ENCODE measurements around the gene KCTD5. TPM values are rescaled to one million over a fixed set of nuclear protein-coding genes. Genes with fewer than 3 reads are reported as not detected.

Gene KCTD5
- polyA plus RNA-seq, 4 donors, result 19.0 to 41.2 (median 29.9) TPM

DNA sequence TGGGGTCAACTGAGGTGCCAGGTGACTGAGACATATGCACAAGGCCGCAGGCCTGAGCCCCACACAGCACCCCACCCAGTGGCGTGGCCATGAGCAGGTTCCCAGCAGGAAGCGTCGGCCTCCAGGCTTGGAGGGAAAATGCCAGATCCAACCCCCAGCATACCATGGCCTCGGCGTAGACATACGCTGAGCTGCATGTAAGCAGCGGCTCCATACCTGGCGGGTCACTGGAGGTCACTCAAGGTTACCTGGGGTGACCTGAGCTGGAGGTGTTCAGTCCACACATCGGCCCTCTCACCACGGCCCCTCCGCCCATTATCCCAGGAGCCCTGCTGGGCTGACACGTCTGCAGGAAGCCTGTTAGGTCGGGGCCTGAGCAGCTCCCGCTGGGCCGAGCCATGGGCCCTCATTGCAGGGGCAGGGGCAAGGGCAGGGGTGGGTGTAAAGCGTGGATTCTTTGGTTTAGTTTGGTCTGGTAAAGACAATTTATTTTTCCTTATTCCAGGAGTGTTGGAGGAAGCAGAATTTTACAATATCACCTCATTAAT is 15.2 kb downstream of the KCTD5 start:
- no peak overlapping the region for H3K4me3 ChIP-seq (ENCODE audit: low read depth in 1 of 3, low read length in 3 of 3)
- 95 to 98% (median 96%) methylated on average over 17 of the region's 17 CpGs for WGBS, 3 donors
- no peak for FAIRE-seq

DNA sequence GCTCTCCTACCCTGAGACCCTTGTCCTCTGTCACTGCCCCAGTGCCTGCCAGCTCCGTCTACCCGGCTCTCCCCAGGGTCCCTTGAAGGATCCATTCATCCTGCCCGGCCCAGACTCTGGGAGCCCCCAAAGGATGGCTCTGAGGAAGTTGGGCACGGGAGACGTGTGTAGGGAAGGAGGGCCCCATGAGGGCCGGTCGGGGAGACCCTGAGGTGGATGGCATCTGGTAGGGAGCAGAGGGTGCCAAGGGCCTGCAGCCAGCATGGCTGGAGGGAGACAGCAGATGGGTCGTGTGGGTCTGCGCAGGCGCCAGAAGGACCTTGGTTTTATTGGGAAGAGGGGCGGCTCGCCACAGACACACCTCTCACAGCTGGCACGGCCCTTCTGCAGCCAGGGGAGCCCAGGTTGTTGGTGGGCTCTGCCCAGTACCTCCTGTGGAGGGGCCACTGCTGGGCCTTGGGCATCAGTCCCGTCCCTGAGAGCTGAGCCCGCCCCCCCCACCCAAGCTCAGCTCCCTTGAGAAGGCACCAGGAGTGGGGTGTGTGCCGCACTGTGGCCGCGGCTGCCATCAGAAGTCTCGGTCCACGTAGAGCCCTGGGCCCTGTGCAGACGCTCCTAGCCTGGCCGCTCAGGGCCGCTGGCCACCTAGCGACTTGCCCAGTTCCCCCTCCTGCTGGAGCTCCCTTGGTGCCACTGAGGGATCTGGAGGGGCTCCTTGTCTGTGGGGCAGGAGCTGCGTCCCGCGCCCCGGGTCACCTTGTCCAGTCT is 16.0 kb downstream of the KCTD5 start:
- no peaks in the 10 kb centered on the region for H3K9me3 ChIP-seq (ENCODE audit: control insufficient read depth in 2 of 2, insufficient read depth in 1 of 2, low read depth in 1 of 2, low read length in 1 of 2)
- FAIRE-seq (no peak), DNase-seq (no peak)
- 92 to 95% (median 94%) methylated on average over 21 to 28 of the region's 28 CpGs for WGBS, 3 donors
- no peak overlapping the region for H3K27ac ChIP-seq (ENCODE audit: low read depth in 1 of 3, low read length in 2 of 3)
- no peak overlapping the region for H3K4me3 ChIP-seq (ENCODE audit: low read depth in 1 of 3, low read length in 3 of 3)
- peaks cover 15 to 70% (median 23%) of the 10 kb centered on the region in 3 donors for H3K36me3 ChIP-seq (ENCODE audit: control insufficient read depth in 3 of 3, insufficient read depth in 2 of 3, low read depth in 1 of 3, low read length in 3 of 3)
- H3K27me3 ChIP-seq (ENCODE audit: control insufficient read depth in 3 of 3, insufficient read depth in 3 of 3, low read length in 3 of 3), result no peaks in the 10 kb centered on the region
- H3K4me1 ChIP-seq (ENCODE audit: control insufficient read depth in 3 of 3, insufficient read depth in 2 of 3, low read depth in 1 of 3, low read length in 2 of 3), result no peaks in the 10 kb centered on the region

More for the DNA sequence above, 15.2 kb downstream of the KCTD5 start:
- Histone ChIP-seq H3K36me3 (ENCODE audit: control insufficient read depth in 3 of 3, insufficient read depth in 2 of 3, low read depth in 1 of 3, low read length in 3 of 3) (peaks cover 13 to 69% (median 19%) of the 10 kb centered on the region in 3 donors), H3K4me1 (ENCODE audit: control insufficient read depth in 3 of 3, insufficient read depth in 2 of 3, low read depth in 1 of 3, low read length in 2 of 3) (no peaks in the 10 kb centered on the region), H3K9me3 (ENCODE audit: control insufficient read depth in 2 of 2, insufficient read depth in 1 of 2, low read depth in 1 of 2, low read length in 1 of 2) (no peaks in the 10 kb centered on the region), H3K27me3 (ENCODE audit: control insufficient read depth in 3 of 3, insufficient read depth in 3 of 3, low read length in 3 of 3) (no peaks in the 10 kb centered on the region), H3K27ac (ENCODE audit: low read depth in 1 of 3, low read length in 2 of 3) (no peak overlapping the region)
- no peak for DNase-seq

DNA sequence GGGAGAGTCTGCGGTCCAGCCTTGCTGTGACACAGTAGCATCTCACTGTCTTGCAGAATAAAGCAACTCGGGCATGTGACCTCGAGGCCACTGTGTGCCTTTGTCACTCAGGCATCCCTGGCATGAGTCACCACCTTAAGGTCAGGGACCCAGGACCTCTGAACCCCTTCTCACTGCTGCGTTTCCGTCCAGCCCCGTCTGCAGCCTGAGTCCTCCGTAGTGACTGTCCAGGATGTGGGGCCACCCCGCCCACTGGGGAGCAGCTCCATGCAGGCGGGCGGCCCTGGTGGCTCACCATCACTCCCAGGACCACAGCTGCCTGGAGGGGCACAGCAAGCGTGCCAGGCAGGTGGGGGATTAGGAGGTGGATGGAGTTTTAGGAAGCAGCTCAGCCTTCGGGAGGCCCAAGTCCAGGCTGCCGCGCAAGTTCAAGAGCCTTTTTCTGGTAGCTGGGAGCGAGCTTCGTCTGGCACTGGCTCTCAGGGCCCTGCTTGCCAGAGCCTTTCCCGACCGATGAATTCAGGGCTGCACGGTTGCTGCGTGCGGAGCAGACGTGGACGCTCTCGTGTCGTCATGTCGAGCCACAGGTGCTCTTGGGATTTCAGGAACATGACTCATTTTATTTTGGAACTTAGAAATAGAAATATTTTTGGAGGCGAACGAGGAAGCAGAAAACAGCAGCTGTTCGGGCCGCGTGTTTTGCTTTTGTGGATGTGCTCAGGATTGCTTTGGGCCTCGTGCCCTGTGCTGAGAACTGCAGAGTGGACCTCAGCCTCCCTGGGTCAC is 16.8 kb downstream of the KCTD5 start:
- DNase-seq (no peak), FAIRE-seq (no peak)
- WGBS, 3 donors, result 89 to 92% (median 90%) methylated on average over 32 of the region's 32 CpGs
- Histone ChIP-seq H3K9me3 (ENCODE audit: control insufficient read depth in 2 of 2, insufficient read depth in 1 of 2, low read depth in 1 of 2, low read length in 1 of 2) (no peaks in the 10 kb centered on the region), H3K4me1 (ENCODE audit: control insufficient read depth in 3 of 3, insufficient read depth in 2 of 3, low read depth in 1 of 3, low read length in 2 of 3) (no peaks in the 10 kb centered on the region), H3K36me3 (ENCODE audit: control insufficient read depth in 3 of 3, insufficient read depth in 2 of 3, low read depth in 1 of 3, low read length in 3 of 3) (peaks cover 15 to 76% (median 26%) of the 10 kb centered on the region in 3 donors), H3K4me3 (ENCODE audit: low read depth in 1 of 3, low read length in 3 of 3) (no peak overlapping the region), H3K27ac (ENCODE audit: low read depth in 1 of 3, low read length in 2 of 3) (no peak overlapping the region), H3K27me3 (ENCODE audit: control insufficient read depth in 3 of 3, insufficient read depth in 3 of 3, low read length in 3 of 3) (no peaks in the 10 kb centered on the region)

DNA sequence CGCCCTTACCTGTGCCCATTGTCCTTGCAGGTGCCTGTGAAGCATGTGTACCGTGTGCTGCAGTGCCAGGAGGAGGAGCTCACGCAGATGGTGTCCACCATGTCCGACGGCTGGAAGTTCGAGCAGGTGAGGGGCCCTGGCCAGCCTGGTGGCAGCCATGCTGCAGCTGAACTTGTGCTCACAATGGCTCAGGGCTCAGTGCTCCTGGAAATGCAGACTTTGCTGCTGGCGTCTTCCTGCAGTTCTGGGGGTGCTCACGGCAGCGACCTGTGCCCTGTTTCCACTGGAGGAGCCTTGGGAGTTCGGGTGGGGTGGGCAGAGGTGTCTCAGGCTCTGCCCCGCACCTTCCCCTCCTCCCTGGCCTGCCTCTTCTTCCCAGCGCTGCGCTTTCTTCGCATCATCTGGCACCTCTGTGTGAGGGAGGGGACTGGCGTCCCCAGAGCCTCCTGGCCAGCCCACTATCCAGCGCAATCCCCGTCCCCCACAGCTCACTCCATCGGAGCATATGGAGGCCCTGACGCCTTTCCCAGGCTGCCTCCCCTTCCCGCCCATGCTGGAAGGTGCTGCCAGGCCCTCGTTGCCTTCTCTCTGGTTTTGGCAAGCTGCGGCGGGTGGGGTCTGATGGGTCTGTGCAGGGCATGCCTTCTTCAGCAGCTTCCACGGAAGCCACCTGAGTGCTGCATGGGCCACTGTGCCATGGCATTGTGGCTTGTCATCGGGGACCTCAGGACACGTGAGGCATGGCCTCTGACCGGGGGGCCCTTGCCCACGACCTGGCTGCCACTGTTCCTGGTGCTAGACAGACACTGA is 17.7 kb downstream of the KCTD5 start:
- FAIRE-seq (no peak), DNase-seq (no peak)
- H3K9me3 ChIP-seq (ENCODE audit: control insufficient read depth in 2 of 2, insufficient read depth in 1 of 2, low read depth in 1 of 2, low read length in 1 of 2), result no peaks in the 10 kb centered on the region
- H3K36me3 ChIP-seq (ENCODE audit: control insufficient read depth in 3 of 3, insufficient read depth in 2 of 3, low read depth in 1 of 3, low read length in 3 of 3), result peaks cover 18 to 85% (median 27%) of the 10 kb centered on the region in 3 donors
- H3K4me3 ChIP-seq (ENCODE audit: low read depth in 1 of 3, low read length in 3 of 3), result no peak overlapping the region
- H3K27me3 ChIP-seq (ENCODE audit: control insufficient read depth in 3 of 3, insufficient read depth in 3 of 3, low read length in 3 of 3), result no peaks in the 10 kb centered on the region
- no peak overlapping the region for H3K27ac ChIP-seq (ENCODE audit: low read depth in 1 of 3, low read length in 2 of 3)
- H3K4me1 ChIP-seq (ENCODE audit: control insufficient read depth in 3 of 3, insufficient read depth in 2 of 3, low read depth in 1 of 3, low read length in 2 of 3), result no peaks in the 10 kb centered on the region
- 88 to 93% (median 91%) methylated on average over 27 to 28 of the region's 28 CpGs for WGBS, 3 donors

DNA sequence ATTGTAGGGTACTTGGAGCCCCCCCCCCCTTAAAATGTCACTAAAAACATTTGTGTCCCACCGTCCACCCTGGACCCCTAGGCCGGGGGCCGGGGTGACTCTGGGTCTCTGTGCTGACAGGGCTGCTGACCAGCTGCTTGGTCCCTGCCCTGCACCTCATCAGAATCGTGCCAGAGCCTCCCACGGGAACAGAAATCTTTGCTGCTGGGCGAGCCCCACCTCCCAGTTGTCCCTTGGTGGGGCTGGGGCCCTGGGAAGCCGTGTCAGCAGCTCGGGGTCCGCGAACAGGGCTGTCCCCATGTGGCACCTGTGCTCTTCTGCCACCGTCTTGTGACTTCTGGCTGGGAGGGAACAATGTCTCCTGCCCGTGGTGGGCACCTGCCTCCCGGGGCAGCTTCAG is 18.5 kb downstream of the KCTD5 start:
- DNase-seq (no peak), FAIRE-seq (no peak)
- no peaks in the 10 kb centered on the region for H3K4me1 ChIP-seq (ENCODE audit: control insufficient read depth in 3 of 3, insufficient read depth in 2 of 3, low read depth in 1 of 3, low read length in 2 of 3)
- no peaks in the 10 kb centered on the region for H3K9me3 ChIP-seq (ENCODE audit: control insufficient read depth in 2 of 2, insufficient read depth in 1 of 2, low read depth in 1 of 2, low read length in 1 of 2)
- peaks cover 18 to 93% (median 27%) of the 10 kb centered on the region in 3 donors for H3K36me3 ChIP-seq (ENCODE audit: control insufficient read depth in 3 of 3, insufficient read depth in 2 of 3, low read depth in 1 of 3, low read length in 3 of 3)
- no peaks in the 10 kb centered on the region for H3K27me3 ChIP-seq (ENCODE audit: control insufficient read depth in 3 of 3, insufficient read depth in 3 of 3, low read length in 3 of 3)
- 85 to 94% (median 91%) methylated on average over 13 of the region's 13 CpGs for WGBS, 3 donors
- no peak overlapping the region for H3K27ac ChIP-seq (ENCODE audit: low read depth in 1 of 3, low read length in 2 of 3)
- H3K4me3 ChIP-seq (ENCODE audit: low read depth in 1 of 3, low read length in 3 of 3), result no peak overlapping the region

DNA sequence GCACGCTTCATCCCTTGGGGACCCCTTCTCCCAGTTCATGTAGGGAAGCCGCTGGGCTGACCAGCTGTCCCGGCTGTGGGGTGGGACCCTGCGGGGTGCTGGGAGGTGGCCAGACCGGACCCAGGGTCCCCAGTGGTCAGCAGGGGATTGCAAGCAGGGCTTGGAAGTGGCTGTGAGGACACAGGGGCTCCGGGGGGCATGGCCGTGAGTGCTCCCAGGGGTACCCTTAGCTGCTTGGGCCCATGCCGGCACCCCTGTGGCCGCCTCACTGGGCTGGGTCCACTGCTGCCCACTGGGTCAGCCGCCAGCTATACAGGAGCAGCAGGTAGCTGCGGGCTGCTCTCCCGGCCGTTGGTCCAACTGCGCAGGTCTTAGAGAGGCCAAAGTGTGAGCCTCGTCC is 18.9 kb downstream of the KCTD5 start:
- Histone ChIP-seq H3K27me3 (ENCODE audit: control insufficient read depth in 3 of 3, insufficient read depth in 3 of 3, low read length in 3 of 3) (no peaks in the 10 kb centered on the region), H3K27ac (ENCODE audit: low read depth in 1 of 3, low read length in 2 of 3) (no peak overlapping the region), H3K36me3 (ENCODE audit: control insufficient read depth in 3 of 3, insufficient read depth in 2 of 3, low read depth in 1 of 3, low read length in 3 of 3) (peaks cover 18 to 97% (median 27%) of the 10 kb centered on the region in 3 donors), H3K4me3 (ENCODE audit: low read depth in 1 of 3, low read length in 3 of 3) (no peak overlapping the region), H3K9me3 (ENCODE audit: control insufficient read depth in 2 of 2, insufficient read depth in 1 of 2, low read depth in 1 of 2, low read length in 1 of 2) (no peaks in the 10 kb centered on the region), H3K4me1 (ENCODE audit: control insufficient read depth in 3 of 3, insufficient read depth in 2 of 3, low read depth in 1 of 3, low read length in 2 of 3) (no peaks in the 10 kb centered on the region)
- DNase-seq (no peak), FAIRE-seq (no peak)
- WGBS, 3 donors, result 95 to 98% (median 95%) methylated on average over 15 of the region's 15 CpGs

DNA sequence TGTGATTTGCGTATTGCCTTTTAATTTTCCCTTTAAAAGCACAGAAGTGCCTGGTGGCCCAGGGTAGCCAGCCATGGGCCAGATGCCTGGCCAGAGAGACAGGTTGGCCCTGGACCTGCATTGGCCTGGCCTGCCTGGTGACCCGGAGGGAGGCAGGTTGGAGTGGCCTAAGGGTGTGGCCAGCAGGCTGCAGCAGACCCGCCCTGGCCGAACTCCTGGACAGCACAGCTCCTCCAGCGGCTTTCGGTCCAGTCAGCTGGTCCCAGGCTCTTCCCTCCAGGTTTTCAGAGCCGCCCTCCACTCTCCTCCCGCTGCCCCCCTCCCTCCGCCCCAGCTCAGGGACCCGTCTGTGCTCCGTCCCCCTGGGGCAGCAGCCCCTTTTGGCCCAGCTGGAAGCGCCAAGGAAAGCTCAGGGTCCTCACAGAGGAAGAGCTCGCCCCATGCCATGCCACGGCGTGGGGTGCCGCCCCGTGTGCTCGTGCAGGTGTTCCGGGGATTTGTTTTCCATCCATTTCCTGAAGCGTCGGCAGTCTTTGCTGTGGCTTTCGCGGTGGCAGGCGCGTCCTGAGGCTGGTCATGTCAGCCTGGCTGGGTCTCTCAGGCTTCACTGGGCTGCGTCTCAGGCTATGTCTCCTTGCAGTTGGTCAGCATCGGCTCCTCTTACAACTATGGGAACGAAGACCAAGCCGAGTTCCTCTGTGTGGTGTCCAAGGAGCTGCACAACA is 19.6 kb downstream of the KCTD5 start:
- Histone ChIP-seq H3K27ac (ENCODE audit: low read depth in 1 of 3, low read length in 2 of 3) (no peak overlapping the region), H3K4me1 (ENCODE audit: control insufficient read depth in 3 of 3, insufficient read depth in 2 of 3, low read depth in 1 of 3, low read length in 2 of 3) (no peaks in the 10 kb centered on the region), H3K36me3 (ENCODE audit: control insufficient read depth in 3 of 3, insufficient read depth in 2 of 3, low read depth in 1 of 3, low read length in 3 of 3) (peaks cover 18 to 100% (median 26%) of the 10 kb centered on the region in 3 donors), H3K9me3 (ENCODE audit: control insufficient read depth in 2 of 2, insufficient read depth in 1 of 2, low read depth in 1 of 2, low read length in 1 of 2) (no peaks in the 10 kb centered on the region), H3K27me3 (ENCODE audit: control insufficient read depth in 3 of 3, insufficient read depth in 3 of 3, low read length in 3 of 3) (no peaks in the 10 kb centered on the region), H3K4me3 (ENCODE audit: low read depth in 1 of 3, low read length in 3 of 3) (no peak overlapping the region)
- 92 to 93% (median 93%) methylated on average over 27 to 29 of the region's 29 CpGs for whole genome bisulfite sequencing, 3 donors
- FAIRE-seq (no peak), DNase-seq (no peak)

All from small intestine (tissue), 7 donors.